Activated T-helper 2 cell treated with anti-CD3 and anti-CD28 coated beads, Interferon-gamma antibody, Interleukin-2, Interleukin-4, amounts not matched to agents 10 μg/mL and 5 μg/mL and 100 μg/mL, durations not matched to agents 14 hours and 24 hours and 36 hours (primary cell): ENCODE measurements around the gene TMEM169. TPM values are rescaled to one million over a fixed set of nuclear protein-coding genes. Genes with fewer than 3 reads are reported as not detected.
A peak's percentile ranks its signal among the peaks of the same experiment; 100 is the strongest.

Experiments used
- DNase-seq: peaks from one replicate; pipeline ENCODE4 v3.0.0; 2021; ENCODE audit warnings: low spot score
- H3K27ac Mint-ChIP-seq: one replicate; pipeline ENCODE4 v1.8.0; 2021; ENCODE audit warnings: mixed read lengths
- H3K27me3 Mint-ChIP-seq: one replicate; pipeline ENCODE4 v1.8.0; 2021; ENCODE audit warnings: low read depth, mixed read lengths
- H3K36me3 Mint-ChIP-seq: one replicate; pipeline ENCODE4 v1.8.0; 2021; ENCODE audit warnings: low read depth, mixed read lengths
- H3K4me1 Mint-ChIP-seq: one replicate; pipeline ENCODE4 v1.8.0; 2021; ENCODE audit warnings: low read depth, mixed read lengths
- H3K4me3 Mint-ChIP-seq: one replicate; pipeline ENCODE4 v1.8.0; 2021; ENCODE audit warnings: low read depth, mild to moderate bottlenecking, moderate library complexity, mixed read lengths
- H3K9me3 Mint-ChIP-seq: one replicate; pipeline ENCODE4 v1.8.0; 2021; ENCODE audit warnings: mixed read lengths
- intact Hi-C: fragments of 100-400 bp; cut with micrococcal nuclease; formaldehyde crosslinking; loops from one replicate; pipeline ENCODE4 v1.15.1; 2023
- total RNA-seq: library from RNA; stranded (reverse); gene quantifications from 2 replicates; pipeline ENCODE4 v1.2.3, GENCODE V29; 2022

The TMEM169 gene
- total RNA-seq, 1 donor from 2014 or later, result 1.3 TPM

DNA sequence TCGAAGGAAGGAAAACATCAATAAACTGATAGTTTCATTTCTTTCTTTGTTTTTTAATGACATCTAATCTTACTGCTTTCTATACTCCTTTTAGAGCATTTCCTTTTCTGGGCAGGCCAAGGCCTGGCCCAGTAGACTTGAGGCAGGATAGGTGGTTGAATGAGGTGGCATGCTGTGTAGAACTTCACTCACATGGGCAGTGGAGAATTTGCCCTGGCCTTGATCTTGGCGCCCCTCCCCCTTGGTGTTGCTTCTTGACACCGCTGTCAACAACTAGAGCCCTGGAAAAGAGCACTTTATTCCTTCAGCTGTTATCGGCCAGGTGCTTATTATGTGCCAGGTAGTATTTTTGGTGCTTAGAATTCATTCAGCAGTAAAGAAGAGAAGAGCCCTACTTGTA lies 64.9 kb downstream of the TMEM169 start:
- Mint-ChIP-seq H3K27ac (peak overlapping the region; percentile 38), H3K4me1 (peaks cover 20% of the 10 kb centered on the region), H3K4me3 (no peak overlapping the region), H3K36me3 (peaks cover 62% of the 10 kb centered on the region), H3K9me3 (no peaks in the 10 kb centered on the region), H3K27me3 (no peaks in the 10 kb centered on the region)
- DNase-seq, result no peak
- intact Hi-C loops, result no loop called here

DNA sequence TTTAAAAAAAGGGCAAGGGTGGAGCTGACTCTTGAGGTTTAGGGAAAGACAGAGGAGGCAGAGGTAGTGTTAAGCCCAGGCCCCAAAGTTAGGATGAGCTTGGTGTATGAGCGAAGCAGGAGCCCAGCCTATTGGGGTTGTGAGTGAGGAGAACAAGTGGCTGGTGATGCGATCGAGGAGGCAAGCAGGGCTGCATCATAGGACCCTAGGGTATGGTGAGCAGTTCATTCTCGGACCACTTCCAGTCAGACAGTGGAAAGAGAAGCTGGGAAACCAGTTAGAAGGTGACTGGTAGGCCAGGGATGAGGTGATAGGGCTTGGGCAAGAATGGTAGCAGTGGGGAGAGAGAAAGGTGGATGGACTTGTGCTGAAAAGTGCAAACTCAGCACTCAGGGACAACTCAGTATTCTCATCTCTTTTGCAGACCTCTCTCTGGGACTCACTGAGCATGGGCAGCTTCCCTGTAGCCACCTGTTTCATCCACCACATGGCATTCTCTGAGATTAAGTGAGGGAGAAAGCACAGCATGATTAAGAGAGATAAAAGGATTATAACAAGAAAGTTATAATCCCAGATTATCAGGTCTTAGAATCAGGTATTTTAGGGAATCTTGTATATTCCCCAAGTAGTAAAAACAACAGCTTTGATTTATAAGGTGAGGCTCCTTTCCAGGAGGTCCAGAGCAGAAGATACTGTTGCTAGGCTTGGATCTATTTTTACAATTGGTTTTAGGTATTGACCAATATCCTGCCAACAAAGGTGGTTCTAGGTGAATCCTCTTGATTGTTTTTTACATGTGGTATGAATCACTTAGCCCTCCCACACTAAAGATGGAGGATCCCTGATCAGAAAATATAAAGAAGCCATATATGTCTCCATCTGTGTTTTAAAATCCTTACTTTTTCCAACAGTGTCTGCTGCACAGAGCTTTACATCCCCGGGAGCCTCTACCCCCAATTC lies 65.7 kb downstream of the TMEM169 start:
- no peak overlapping the region for H3K4me3 Mint-ChIP-seq
- peak overlapping the region; percentile 38 for H3K27ac Mint-ChIP-seq
- no peak for DNase-seq
- no peaks in the 10 kb centered on the region for H3K27me3 Mint-ChIP-seq
- H3K9me3 Mint-ChIP-seq, result no peaks in the 10 kb centered on the region
- peaks cover 20% of the 10 kb centered on the region for H3K4me1 Mint-ChIP-seq
- peaks cover 60% of the 10 kb centered on the region for H3K36me3 Mint-ChIP-seq
- intact Hi-C loops, result no loop called here

DNA sequence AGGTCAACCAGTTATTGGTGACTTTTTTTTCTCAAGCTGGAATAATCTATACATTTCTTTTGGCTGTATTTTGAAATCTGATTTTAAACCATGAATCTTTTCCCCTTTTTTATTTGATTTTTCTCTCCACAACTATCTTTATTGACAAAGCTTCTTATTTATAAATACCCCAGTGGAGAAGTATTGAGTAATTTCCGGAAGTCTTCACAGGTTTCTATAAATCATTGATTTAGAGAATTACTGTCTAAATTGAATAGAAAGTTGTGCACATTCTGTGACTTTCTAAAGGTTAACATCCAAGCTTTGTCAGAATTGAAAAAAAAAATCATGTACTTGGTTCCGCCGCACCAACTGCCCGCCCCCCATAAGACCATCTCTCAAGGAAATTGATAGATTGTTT lies 67.3 kb downstream of the TMEM169 start:
- Mint-ChIP-seq H3K9me3 (no peaks in the 10 kb centered on the region), H3K4me3 (no peak overlapping the region), H3K27me3 (no peaks in the 10 kb centered on the region), H3K36me3 (peaks cover 65% of the 10 kb centered on the region), H3K27ac (no peak overlapping the region), H3K4me1 (peaks cover 21% of the 10 kb centered on the region)
- intact Hi-C loops, result no loop called here
- no peak for DNase-seq

DNA sequence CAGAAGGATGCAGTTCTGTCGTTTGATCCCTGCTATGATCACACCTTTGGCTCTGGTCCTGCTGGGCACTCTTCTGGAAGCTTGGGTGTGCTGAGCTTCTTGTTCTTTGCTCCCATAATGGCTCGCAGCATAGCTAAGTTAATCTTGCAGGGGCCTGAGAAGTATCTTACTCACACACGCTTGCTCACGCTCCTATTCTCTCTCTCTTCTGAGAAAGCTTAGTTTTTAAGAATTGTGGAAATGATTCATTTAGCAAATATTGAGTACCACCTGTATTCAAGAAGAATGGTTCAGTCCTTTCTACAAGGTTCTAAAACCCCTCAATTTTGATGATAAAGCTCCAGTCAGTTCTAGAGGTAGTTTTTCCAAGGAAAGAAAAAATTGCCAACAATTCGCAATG lies 68.0 kb downstream of the TMEM169 start:
- DNase-seq, result no peak
- peaks cover 71% of the 10 kb centered on the region for H3K36me3 Mint-ChIP-seq
- peaks cover 21% of the 10 kb centered on the region for H3K4me1 Mint-ChIP-seq
- H3K27ac Mint-ChIP-seq, result no peak overlapping the region
- no peak overlapping the region for H3K4me3 Mint-ChIP-seq
- no peaks in the 10 kb centered on the region for H3K27me3 Mint-ChIP-seq
- H3K9me3 Mint-ChIP-seq, result no peaks in the 10 kb centered on the region
- intact Hi-C loops, result no loop called here

DNA sequence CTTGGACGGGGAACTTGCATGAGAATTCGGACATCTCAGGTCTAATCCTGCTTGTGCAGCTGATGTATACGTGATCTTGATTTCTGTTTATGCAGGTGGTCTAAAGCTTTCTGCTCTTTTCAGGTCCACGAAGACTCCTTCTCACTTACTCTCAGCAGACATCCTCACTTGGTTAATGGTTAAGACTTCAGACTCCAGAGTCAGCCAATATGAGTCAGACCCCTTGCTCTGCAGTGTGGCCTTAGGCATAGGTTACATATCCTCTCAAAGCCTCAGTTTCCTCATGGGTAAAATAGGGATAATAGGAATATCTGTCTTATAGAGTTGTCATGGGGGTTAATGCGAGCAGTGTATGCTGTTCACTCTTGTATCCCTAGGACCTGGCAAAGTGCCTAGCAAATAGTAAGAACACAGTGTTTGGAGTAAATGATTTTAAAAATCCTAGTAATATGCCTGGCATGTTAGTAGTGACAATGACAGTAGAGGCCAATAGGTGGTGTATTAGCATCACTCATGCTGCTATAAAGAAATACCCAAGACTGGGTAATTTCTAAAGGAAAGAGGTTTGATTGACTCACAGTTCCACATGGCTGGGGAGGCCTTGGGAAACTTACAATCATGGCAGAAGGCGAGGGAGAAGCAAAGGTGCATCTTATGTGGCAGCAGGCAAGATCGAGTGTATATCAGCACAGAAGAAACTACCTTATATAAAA lies 69.8 kb downstream of the TMEM169 start:
- no peak for DNase-seq
- Mint-ChIP-seq H3K9me3 (no peaks in the 10 kb centered on the region), H3K27ac (peak overlapping the region; percentile 45), H3K4me3 (no peak overlapping the region), H3K36me3 (peaks cover 85% of the 10 kb centered on the region), H3K4me1 (peaks cover 21% of the 10 kb centered on the region), H3K27me3 (no peaks in the 10 kb centered on the region)
- intact Hi-C loops, result no loop called here

Other genes with a start within 250 kb of the TMEM169 start
- 15.3 and 15.7 TPM in 2 replicates for gene MREG, start 68.4 kb upstream of the TMEM169 start, total RNA-seq
- gene PECR, start 110 bp upstream of the TMEM169 start, total RNA-seq, result 11.5 and 15.2 TPM in 2 replicates
- gene XRCC5, start 27.4 kb downstream of the TMEM169 start, total RNA-seq, result 452 and 492 TPM in 2 replicates